Activated CD4-positive, CD25-positive, alpha-beta regulatory T cell treated with anti-CD3 and anti-CD28 coated beads, Interleukin-2, amount 50 U/mL, for 72 hours (primary cell): ENCODE measurements around the gene MPP3.
A peak's percentile ranks its signal among the peaks of the same experiment; 100 is the strongest.

Experiments
- DNase-seq: peaks from one replicate; pipeline ENCODE4 v3.0.0; 2021

Gene MPP3

GRCh38 chr17:43831633-43832032 lies 1.3 kb downstream of the MPP3 start:
- no peak for DNase-seq

- DNase-seq: no peak
Observed at GRCh38 chr17:43830510-43831140, 2.3 kb downstream of the MPP3 start.

- DNase-seq: no peak
Observed at GRCh38 chr17:43829738-43830137, 3.2 kb downstream of the MPP3 start.

DNA sequence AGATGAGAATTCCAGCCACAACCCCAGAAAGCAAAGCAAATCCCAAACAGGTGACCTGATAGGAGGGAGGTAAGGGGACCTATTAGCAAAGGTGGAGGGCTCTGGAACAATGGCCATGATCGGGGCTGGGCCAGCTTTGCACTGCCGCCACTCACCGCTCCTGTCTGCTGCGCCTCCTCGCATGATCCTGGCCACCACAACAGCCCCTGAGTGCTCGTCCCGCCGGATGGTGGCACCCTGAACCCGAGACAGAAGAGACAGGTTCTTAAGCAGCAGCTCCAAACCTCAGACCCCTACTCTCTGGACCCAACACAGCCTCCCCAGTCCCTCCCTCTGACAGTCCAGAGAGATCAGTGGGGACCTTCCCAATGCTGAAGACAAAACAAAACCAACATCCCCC lies 5.3 kb downstream of the MPP3 start:
- no peak for DNase-seq

GRCh38 chr17:43826206-43826605 lies 6.7 kb downstream of the MPP3 start:
- no peak for DNase-seq

GRCh38 chr17:43825567-43825966 lies 7.4 kb downstream of the MPP3 start:
- DNase-seq: no peak

DNA sequence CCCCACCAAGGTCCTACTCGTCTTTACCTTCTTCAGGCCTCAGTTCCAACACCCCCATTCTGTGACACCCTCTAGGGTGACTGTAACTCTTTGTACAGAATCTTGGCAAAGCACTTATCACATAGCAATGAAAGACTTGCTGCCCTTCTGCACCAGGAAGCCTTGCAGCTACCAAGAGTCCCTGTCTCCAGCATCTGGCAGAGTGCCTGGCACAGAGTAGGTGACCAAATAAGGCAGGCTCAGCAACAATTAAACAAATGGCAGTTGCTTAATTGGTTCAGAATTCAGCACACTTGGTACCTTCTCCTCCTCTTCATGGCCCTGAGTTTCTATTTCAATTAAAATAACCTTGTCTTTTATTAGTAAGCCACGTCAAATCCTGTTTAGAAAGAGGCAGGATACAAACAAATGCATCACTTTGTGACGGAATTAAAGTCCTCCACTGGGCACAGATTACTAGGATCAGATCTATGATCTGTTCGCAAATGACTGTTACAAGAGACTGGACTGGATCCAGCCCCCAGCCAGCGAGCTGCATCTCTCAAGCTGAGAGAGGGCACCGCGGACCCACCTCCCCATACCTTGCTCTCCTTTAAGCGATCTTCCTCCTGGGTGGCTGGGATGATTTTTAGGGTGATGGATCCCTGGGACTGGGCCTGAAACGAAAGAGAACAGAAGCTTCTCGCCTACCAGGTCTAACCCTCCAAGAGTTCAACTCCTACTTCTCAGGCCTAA lies 9.4 kb downstream of the MPP3 start:
- no peak for DNase-seq

- DNase-seq: no peak
Observed at GRCh38 chr17:43822570-43823190, 10.3 kb downstream of the MPP3 start.

GRCh38 chr17:43820759-43821158 lies 12.2 kb downstream of the MPP3 start:
- DNase-seq: no peak

GRCh38 chr17:43818966-43819365 lies 14.0 kb downstream of the MPP3 start:
- peak; percentile 5 for DNase-seq

- peak; percentile 6 for DNase-seq
Observed at GRCh38 chr17:43817826-43818225, 15.1 kb downstream of the MPP3 start.

DNA sequence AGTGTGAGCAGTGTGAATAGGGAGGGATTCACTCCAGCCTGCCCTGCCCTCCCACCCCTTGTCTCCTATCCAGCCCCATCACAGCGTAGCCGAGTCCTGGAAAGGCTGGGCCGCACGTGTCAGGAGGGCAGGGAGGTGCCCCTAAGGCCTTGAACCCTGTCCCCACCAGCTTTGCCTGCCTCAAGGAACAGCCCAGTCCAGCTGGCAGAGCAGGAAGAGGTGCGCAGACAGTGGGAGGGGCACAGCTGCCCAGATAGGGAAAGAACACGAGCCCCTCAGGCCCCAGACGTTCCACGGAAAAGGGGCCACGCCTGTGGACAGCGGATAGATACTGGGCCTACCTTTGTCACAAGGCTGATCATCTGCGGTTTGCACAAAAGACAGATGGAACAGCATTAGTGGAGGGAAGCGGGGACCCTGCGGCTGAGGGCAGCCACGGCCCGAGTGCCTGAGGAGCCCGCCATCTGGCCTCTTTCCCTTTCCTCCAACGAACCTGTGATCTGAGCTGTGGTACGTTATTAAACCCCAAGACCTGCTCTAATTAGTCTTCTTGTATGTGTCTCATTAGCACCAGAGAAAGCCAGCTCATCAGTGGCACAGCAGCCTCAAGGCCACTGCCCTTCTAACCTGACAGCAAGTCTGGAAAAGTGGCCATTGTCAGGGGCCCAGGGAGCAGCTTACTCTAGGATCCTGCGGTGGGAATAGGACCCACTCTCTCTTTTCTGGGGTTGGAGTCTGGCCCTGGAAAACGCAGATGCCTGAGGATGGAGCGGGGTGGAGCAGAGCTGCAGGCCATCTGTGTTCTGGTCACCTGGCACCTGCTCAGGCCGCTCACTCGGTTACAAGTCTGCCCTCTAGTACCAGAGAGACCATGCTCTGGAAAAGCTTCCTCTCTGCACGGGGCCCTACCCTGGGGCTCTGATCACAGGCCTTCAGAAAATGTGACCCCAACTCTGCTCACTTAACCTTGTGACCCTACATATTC lies 16.3 kb downstream of the MPP3 start:
- peak; percentile 17 for DNase-seq

DNA sequence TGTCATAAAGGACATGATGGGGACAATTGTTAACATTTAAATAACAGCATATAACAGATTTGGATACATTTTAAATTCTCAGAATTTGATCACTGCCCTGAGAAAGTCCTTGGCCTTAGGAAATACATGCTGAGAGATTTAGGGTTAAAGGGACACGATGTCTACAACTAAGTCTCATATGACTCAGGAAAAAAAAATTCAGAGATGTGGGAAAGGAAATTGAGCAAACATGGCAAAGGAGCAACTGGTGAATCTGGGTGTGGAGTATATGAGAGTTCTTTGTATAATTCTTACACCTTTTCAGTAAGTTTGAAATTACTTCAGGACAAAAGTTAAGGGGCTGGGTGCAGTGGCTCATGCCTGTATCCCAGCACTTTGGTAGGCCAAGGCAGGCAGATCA lies 18.2 kb downstream of the MPP3 start:
- DNase-seq: no peak

DNA sequence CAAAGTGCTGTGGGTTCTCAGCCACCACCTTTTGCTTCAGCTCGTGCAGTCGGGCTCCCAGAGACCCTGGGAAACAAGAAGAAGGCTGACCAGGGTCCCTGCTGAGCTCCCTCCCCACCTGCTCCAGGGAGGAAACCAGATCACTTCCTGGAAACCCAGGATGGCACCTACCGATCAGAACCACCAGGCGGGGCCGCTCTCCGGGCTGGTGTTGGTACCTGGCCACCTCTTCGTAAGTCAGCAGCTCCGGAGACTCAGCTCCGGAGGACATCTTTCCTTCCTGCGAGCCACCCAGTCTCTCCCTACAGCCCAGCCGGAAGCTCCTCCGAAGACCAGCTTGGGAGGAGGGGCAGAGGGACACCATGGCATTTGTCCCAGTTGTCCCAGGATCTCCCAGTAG lies 18.9 kb downstream of the MPP3 start:
- peak; percentile 6 for DNase-seq

GRCh38 chr17:43813386-43813785 lies 19.6 kb downstream of the MPP3 start:
- no peak for DNase-seq

DNA sequence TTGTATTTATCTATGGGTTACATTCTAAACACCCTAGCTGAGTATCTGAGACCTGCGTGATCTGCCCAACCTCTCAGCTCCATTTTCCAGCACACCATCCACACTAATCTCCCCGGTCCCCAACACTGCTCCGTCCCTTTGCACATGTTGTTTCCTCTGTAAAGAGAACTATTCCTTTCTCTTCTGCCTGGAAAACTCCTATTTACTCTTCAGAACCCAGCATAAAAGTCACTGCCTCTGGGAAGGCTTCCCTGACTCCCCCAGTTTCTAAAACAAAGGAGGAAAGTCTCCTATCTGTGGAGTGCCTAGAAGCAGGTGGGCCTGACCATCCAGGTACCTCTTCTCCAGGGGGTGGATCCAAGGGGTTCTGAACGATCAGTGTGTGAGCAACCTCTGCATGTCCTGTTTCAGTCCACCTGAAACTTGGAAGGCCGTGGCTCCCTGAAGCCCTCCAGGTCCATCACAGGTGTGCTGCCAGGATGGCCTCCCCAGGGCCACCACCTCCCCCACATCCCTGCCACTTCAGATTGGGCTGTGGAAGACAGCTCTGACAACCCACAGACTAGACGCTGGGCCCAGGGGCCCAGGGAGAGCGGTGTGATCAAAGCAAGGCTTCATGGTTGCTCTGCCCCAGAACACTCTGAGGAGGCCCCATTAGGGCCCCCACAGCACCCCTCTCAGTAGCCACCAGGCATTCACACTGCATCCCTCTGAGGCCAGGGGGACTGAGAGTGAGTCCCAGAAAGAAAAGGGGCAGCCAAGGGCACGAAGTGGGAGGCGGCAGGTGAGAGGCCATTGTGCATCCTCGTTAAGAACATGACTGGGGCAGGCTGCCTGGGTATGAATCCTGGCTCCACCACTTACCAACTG lies 20.3 kb downstream of the MPP3 start:
- no peak for DNase-seq

DNA sequence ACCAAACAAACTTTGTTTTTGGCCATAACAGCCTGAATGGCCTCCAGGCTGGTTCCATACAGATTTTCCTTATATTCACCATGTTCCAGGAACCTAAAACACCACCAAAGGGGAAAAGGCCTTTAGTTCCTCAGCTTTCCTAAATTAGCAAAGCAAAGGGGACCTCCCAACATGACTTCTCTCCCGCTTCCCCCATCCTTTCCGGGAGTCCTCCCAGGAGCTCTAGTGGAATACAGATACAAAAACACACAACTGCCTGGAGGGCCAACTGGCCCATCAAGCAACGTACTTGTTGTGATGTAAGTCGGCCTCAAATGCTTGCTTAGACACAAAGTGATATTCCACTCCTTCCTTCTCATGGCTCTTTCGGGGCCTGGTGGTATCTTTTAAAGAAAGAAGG lies 22.1 kb downstream of the MPP3 start:
- DNase-seq: no peak

DNA sequence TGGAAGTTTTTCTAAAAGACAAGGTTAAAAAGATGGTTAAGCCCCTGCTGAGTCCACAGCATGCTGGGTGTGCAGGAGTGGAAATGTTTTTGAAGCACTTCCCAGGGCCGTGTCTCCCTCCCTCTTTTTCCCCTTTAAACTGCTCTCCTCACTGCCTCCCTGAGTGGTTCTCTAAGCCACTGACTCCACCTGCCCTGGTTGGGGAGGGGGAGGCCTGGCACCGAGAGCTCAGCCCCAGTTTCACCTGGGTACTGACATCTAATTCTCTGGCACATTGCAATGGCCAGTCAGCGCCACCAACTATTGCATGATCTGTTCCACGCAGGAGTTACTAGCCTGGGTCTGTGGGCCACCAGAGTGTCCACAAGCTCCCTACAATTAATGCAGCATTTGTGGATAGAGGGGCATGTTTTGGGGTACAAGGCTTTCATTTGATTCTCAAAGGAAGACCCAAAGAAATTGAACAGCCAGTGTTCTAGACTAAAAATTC lies 22.7 kb downstream of the MPP3 start:
- no peak for DNase-seq

GRCh38 chr17:43809121-43809520 lies 23.8 kb downstream of the MPP3 start:
- DNase-seq: no peak

DNA sequence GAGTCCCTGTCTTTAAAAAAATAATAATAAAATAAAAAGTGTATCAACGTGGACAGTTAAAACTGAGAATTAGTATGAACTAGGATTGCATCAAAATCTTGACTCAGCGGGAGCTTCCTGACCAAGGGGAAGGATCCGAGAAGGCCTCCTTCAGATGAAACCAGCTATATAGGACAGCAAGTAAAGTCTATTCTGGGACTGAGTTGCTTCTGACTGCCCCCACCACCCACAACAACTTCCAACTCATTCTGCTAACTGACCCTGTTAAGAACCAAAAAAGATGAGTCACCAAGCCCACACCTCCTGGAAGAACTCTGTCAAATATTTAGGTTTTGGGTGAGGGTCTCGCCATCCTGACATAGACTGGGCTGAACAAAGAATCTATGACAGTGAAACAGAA lies 24.9 kb downstream of the MPP3 start:
- DNase-seq: no peak

DNA sequence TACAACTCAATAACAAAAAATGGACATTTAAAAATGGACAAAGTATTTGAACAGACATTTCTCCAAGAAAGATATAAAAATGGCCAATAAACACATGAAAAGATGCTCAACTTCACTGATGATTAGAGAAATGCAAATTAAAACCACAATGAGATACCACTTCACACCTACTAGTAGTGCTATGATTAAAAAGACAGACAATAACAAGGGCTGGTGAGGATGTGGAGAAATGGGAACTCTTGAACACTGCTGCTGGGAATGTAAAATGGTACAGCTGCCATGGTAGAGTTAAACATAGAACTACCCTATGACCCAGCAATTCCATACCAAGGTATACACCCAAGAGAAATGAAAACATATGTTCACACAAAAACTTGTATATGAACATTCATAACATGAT lies 27.8 kb downstream of the MPP3 start:
- no peak for DNase-seq

DNA sequence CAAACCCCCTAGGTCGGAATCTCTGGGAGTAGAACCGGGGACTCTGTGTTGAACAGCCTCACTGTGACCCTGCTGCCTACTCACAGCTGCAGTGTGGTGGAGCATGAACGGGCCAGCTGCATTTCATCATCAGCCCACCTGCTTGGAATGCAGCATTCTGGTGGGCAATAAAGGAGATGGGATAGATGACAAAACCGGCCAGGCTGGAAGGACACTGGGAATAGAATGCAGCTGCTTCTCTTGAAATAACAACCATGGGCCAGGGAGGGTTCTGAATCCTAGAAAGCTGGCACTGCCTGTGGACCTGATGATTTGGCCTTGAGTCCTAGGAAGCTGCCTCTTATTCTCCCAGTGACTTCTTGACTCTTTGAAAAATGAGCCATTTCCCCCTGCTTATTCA lies 29.2 kb downstream of the MPP3 start:
- no peak for DNase-seq
